Measurements from ENCODE around the gene MFSD2A.
"Not testable (repeated sequence)": the region's sequence is repeated elsewhere in the genome, so short reads cannot be mapped to it uniquely, and the experiment has no call there.

Gene MFSD2A

GRCh38 chr1:39977202-39977601, 22.3 kb downstream of the MFSD2A start:
- no peak for DNase-seq (ENCODE audit: low read depth, low spot score)
- in situ Hi-C loops (cut with HindIII; ENCODE audit: low sequenced_read_pairs): no loop called here
- no peak overlapping the region for H3K4me3 ChIP-seq (ENCODE audit: low read depth, low read length)
- no peak for TF ChIP-seq CTCF (IDR thresholded peaks at IDR 0.05; ENCODE audit: low read depth, low read length)

GRCh38 chr1:39979654-39980053, 24.7 kb downstream of the MFSD2A start:
- H3K4me3 ChIP-seq (ENCODE audit: low read depth, low read length): no peak overlapping the region
- in situ Hi-C loops (cut with HindIII; ENCODE audit: low sequenced_read_pairs): no loop called here
- TF ChIP-seq CTCF (IDR thresholded peaks at IDR 0.05; ENCODE audit: low read depth, low read length): no peak
- DNase-seq (ENCODE audit: low read depth, low spot score): no peak

- H3K4me3 ChIP-seq (ENCODE audit: low read depth, low read length): no peak overlapping the region
- in situ Hi-C loops (cut with HindIII; ENCODE audit: low sequenced_read_pairs): no loop called here
- no peak for TF ChIP-seq CTCF (IDR thresholded peaks at IDR 0.05; ENCODE audit: low read depth, low read length)
- no peak for DNase-seq (ENCODE audit: low read depth, low spot score)
These were observed 25.8 kb downstream of the MFSD2A start for GRCh38 chr1:39980555-39981313.

- no peak overlapping the region for H3K4me3 ChIP-seq (ENCODE audit: low read depth, low read length)
- DNase-seq (ENCODE audit: low read depth, low spot score): no peak
- in situ Hi-C loops (cut with HindIII; ENCODE audit: low sequenced_read_pairs): no loop called here
- TF ChIP-seq CTCF (IDR thresholded peaks at IDR 0.05; ENCODE audit: low read depth, low read length): no peak
These were observed 26.4 kb downstream of the MFSD2A start for GRCh38 chr1:39981385-39981784.

GRCh38 chr1:39981945-39982344, 27.0 kb downstream of the MFSD2A start:
- peak; percentile 84 for DNase-seq (ENCODE audit: low read depth, low spot score)
- TF ChIP-seq CTCF (IDR thresholded peaks at IDR 0.05; ENCODE audit: low read depth, low read length): no peak
- H3K4me3 ChIP-seq (ENCODE audit: low read depth, low read length): no peak overlapping the region
- in situ Hi-C loops (cut with HindIII; ENCODE audit: low sequenced_read_pairs): no loop called here

- in situ Hi-C loops (cut with HindIII; ENCODE audit: low sequenced_read_pairs); DNase-seq (ENCODE audit: low read depth, low spot score); H3K4me3 ChIP-seq (ENCODE audit: low read depth, low read length): not testable (repeated sequence)
These were observed 29.5 kb downstream of the MFSD2A start for GRCh38 chr1:39984480-39984879.

GRCh38 chr1:39984951-39985350, 30.0 kb downstream of the MFSD2A start:
- in situ Hi-C loops (cut with HindIII; ENCODE audit: low sequenced_read_pairs): no loop called here
- DNase-seq (ENCODE audit: low read depth, low spot score): no peak
- H3K4me3 ChIP-seq (ENCODE audit: low read depth, low read length): no peak overlapping the region
- TF ChIP-seq CTCF (IDR thresholded peaks at IDR 0.05; ENCODE audit: low read depth, low read length): no peak
